ENCODE results near the gene RBM10. TPM values are rescaled to one million over a fixed set of nuclear protein-coding genes. Genes with fewer than 3 reads are reported as not detected.

Gene RBM10
- total and polyA plus RNA-seq, 9 of the 15 experiments (the other 6 are each of a cell fraction or from before 2014, with no cell fraction given) = 1.1 to 61.7 (median 31.5) TPM

- ChIA-PET CTCF (ENCODE audit: low intra/inter-chr PET ratio) (no interaction called here), POLR2A (no interaction called here)
- no TSS peak for BruUV-seq (replicated peaks)
- no peaks in the 10 kb centered on the region for H3K27me3 ChIP-seq (ENCODE audit: control insufficient read depth in 2 of 2, insufficient read depth in 2 of 2, low read length in 2 of 2)
- H3K9me3 ChIP-seq (replicated peaks; ENCODE audit: control insufficient read depth, insufficient read depth, low read depth, low read length) = no peaks in the 10 kb centered on the region
- no peak for FAIRE-seq
- H3K27ac ChIP-seq (ENCODE audit: extremely low read depth, low read depth, low read length) = no peak overlapping the region
- intact Hi-C loops (cut with micrococcal nuclease) = loop anchor here (10.0 kb wide), 1 partner anchor 546 kb away; no protein-coding TSS in a partner anchor
- DNase-seq (ENCODE audit: extremely low read depth in 1 of 4, low spot score in 3 of 4) = no peak
- no peak overlapping the region for H3K9ac ChIP-seq (ENCODE audit: insufficient read depth in 1 of 2, low read depth in 2 of 2, low read length in 2 of 2)
- peaks cover 87% of the 10 kb centered on the region; the same call in 2 of the 3 replicates for H3K36me3 ChIP-seq (ENCODE audit: control insufficient read depth, insufficient read depth, low read length)
- peaks cover 34% of the 10 kb centered on the region for H3K79me2 ChIP-seq (ENCODE audit: control insufficient read depth, insufficient read depth, low read length)
- 98% methylated on average over 6 of the region's 10 CpGs for WGBS (ENCODE audit: insufficient coverage, low coverage, missing lambda C conversion rate)
- TF ChIP-seq NFRKB (IDR thresholded peaks at IDR 0.05; ENCODE audit: low read depth) = no peak
- TF ChIP-seq RAD21 (CRISPR knock-in tag; conservative IDR thresholded peaks at IDR 0.05 in 1 of 2, IDR thresholded peaks at IDR 0.05 in 1 of 2) = no peak
- TF ChIP-seq HDAC3 (IDR thresholded peaks at IDR 0.05; ENCODE audit: borderline replicate concordance, partially characterized antibody) = no peak
- TF ChIP-seq BRF2 (IDR thresholded peaks at IDR 0.05; ENCODE audit: borderline replicate concordance, insufficient read depth, insufficient read length) = no peak
- TF ChIP-seq BCOR (IDR thresholded peaks at IDR 0.05) = no peak
- no peak for TF ChIP-seq MITF (IDR thresholded peaks at IDR 0.05)
- no peak for TF ChIP-seq ZNF239 (CRISPR knock-in tag; IDR thresholded peaks at IDR 0.05)
- TF ChIP-seq SNAPC5 (CRISPR knock-in tag; IDR thresholded peaks at IDR 0.05) = no peak
- TF ChIP-seq CAMTA2 (CRISPR knock-in tag; conservative IDR thresholded peaks at IDR 0.05) = no peak
- TF ChIP-seq ZNF217 (CRISPR knock-in tag; IDR thresholded peaks at IDR 0.05) = no peak
- TF ChIP-seq ELF4 (CRISPR knock-in tag; IDR thresholded peaks at IDR 0.05) = no peak
- peaks cover 3 to 11% of the 10 kb centered on the region in 2 experiments; a peak in 4 of 5 replicates for H3K4me1 ChIP-seq (replicated peaks in 1 of 2; ENCODE audit: control insufficient read depth in 2 of 2, insufficient read depth in 2 of 2, low read length in 2 of 2)
- no peak for ATAC-seq
- no peak overlapping the region for H3K4me2 ChIP-seq (ENCODE audit: insufficient read depth, low read length)
- in situ Hi-C loops (cut with MboI) = loop anchor here (10.0 kb wide), 2 partner anchors 186 to 326 kb away; no protein-coding TSS in a partner anchor
- H3K9me1 ChIP-seq (ENCODE audit: control insufficient read depth, insufficient read depth, low read length) = peaks cover 3% of the 10 kb centered on the region
- H2AFZ ChIP-seq (ENCODE audit: low read depth, low read length) = no peak overlapping the region
- no peak overlapping the region for H3K4me3 ChIP-seq
- H4K20me1 ChIP-seq (replicated peaks; ENCODE audit: control insufficient read depth, insufficient read depth, low read length) = peaks cover 14% of the 10 kb centered on the region
Observed at GRCh38 chrX:47199286-47199685, 54.3 kb downstream of the RBM10 start.
